ENCODE results near the gene ADH6.
"Not testable (repeated sequence)": the region's sequence is repeated elsewhere in the genome, so short reads cannot be mapped to it uniquely, and the experiment has no call there.

ADH6 gene

GRCh38 chr4:99189900-99190299 lies 29.1 kb downstream of the ADH6 start:
- not testable (repeated sequence) for DNase-seq

GRCh38 chr4:99186029-99186428 lies 33.0 kb downstream of the ADH6 start:
- DNase-seq = no peak

GRCh38 chr4:99185581-99185980 lies 33.5 kb downstream of the ADH6 start:
- DNase-seq = no peak

GRCh38 chr4:99180382-99181070 lies 38.5 kb downstream of the ADH6 start:
- DNase-seq = no peak

GRCh38 chr4:99179626-99180025 lies 39.4 kb downstream of the ADH6 start:
- no peak for DNase-seq

- DNase-seq = no peak
Measured at GRCh38 chr4:99179178-99179577, 39.9 kb downstream of the ADH6 start.

GRCh38 chr4:99166544-99166943 lies 52.5 kb downstream of the ADH6 start:
- no peak for DNase-seq

GRCh38 chr4:99165978-99166377 lies 53.1 kb downstream of the ADH6 start:
- no peak for DNase-seq

GRCh38 chr4:99161373-99162099 lies 57.5 kb downstream of the ADH6 start:
- DNase-seq = no peak

GRCh38 chr4:99159699-99160098 lies 59.3 kb downstream of the ADH6 start:
- DNase-seq = no peak

GRCh38 chr4:99157478-99157935 lies 61.5 kb downstream of the ADH6 start:
- DNase-seq = no peak

GRCh38 chr4:99156992-99157391 lies 62.1 kb downstream of the ADH6 start:
- no peak for DNase-seq

GRCh38 chr4:99154658-99155342 lies 64.2 kb downstream of the ADH6 start:
- no peak for DNase-seq

Measured in central memory CD4-positive, alpha-beta T cell (primary cell).